Trophoblast cell (in vitro differentiated cells and primary cell): Measurements from ENCODE around the gene METTL22.
A peak's percentile ranks its signal among the peaks of the same experiment; 100 is the strongest.

Experiments
- DNase-seq, 2 donors: peaks; one replicate each; pipeline ENCODE4 v3.0.0-alpha.2; 2016
- H2AFZ ChIP-seq: 2 replicates; pipeline ENCODE4 v1.6.1; 2013; ENCODE audit warnings: low read length, moderate library complexity, mild to moderate bottlenecking; ENCODE audit not compliant: insufficient read depth, poor library complexity
- H2AK5ac ChIP-seq: 2 replicates; pipeline ENCODE4 v1.6.1; 2013; ENCODE audit warnings: mild to moderate bottlenecking, low read length
- H2BK120ac ChIP-seq: 2 replicates; pipeline ENCODE4 v1.6.1; 2013; ENCODE audit warnings: low read length, mild to moderate bottlenecking, moderate library complexity; ENCODE audit not compliant: insufficient read depth, poor library complexity
- H2BK12ac ChIP-seq: 2 replicates; pipeline ENCODE4 v1.6.1; 2013; ENCODE audit warnings: mild to moderate bottlenecking, low read length, moderate library complexity
- H2BK5ac ChIP-seq: 2 replicates; pipeline ENCODE4 v1.6.1; 2013; ENCODE audit warnings: low read length, low read depth, moderate library complexity, mild to moderate bottlenecking; ENCODE audit not compliant: poor library complexity
- H3K14ac ChIP-seq: 2 replicates; pipeline ENCODE4 v1.6.1; 2013; ENCODE audit warnings: mild to moderate bottlenecking, low read length
- H3K18ac ChIP-seq: 2 replicates; pipeline ENCODE4 v1.6.1; 2013; ENCODE audit warnings: mild to moderate bottlenecking, low read length
- H3K23ac ChIP-seq: 2 replicates; pipeline ENCODE4 v1.6.1; 2013; ENCODE audit warnings: low read length
- H3K27ac ChIP-seq: 2 replicates; pipeline ENCODE4 v1.5.1; 2013; ENCODE audit warnings: low read depth, mild to moderate bottlenecking, inconsistent platforms, low read length, moderate library complexity
- H3K27me3 ChIP-seq: 2 replicates; pipeline ENCODE4 v1.6.1; 2013; ENCODE audit warnings: inconsistent platforms, mild to moderate bottlenecking, low read length, moderate library complexity; ENCODE audit not compliant: insufficient read depth
- H3K36me3 ChIP-seq, 2 experiments: 1 replicate in 1 of 2; 2 replicates in 1 of 2; pipeline ENCODE4 v1.6.1; 2013; ENCODE audit warnings: low read length in 2 of 2, mild to moderate bottlenecking in 2 of 2, moderate library complexity in 1 of 2; ENCODE audit not compliant: insufficient read depth in 2 of 2, control insufficient read depth in 1 of 2
- H3K4ac ChIP-seq: 2 replicates; pipeline ENCODE4 v1.6.1; 2013; ENCODE audit warnings: low read depth, mild to moderate bottlenecking, low read length, moderate library complexity
- H3K4me1 ChIP-seq, 2 experiments: 1 replicate in 1 of 2; 2 replicates in 1 of 2; pipeline ENCODE4 v1.6.1; 2013; ENCODE audit warnings: low read length in 2 of 2, mild to moderate bottlenecking in 2 of 2, moderate library complexity in 1 of 2; ENCODE audit not compliant: insufficient read depth in 2 of 2, control insufficient read depth in 1 of 2
- H3K4me2 ChIP-seq: 2 replicates; pipeline ENCODE4 v1.6.1; 2013; ENCODE audit warnings: inconsistent platforms, mild to moderate bottlenecking, low read length, moderate library complexity
- H3K4me3 ChIP-seq: 2 replicates; pipeline ENCODE4 v1.5.1; 2013; ENCODE audit warnings: mild to moderate bottlenecking, low read depth, low read length, inconsistent platforms
- H3K79me1 ChIP-seq: one replicate; pipeline ENCODE4 v1.6.1; 2013; ENCODE audit warnings: low read length
- H3K79me2 ChIP-seq: 2 replicates; pipeline ENCODE4 v1.6.1; 2013; ENCODE audit warnings: low read length, mild to moderate bottlenecking; ENCODE audit not compliant: control insufficient read depth, insufficient read depth, poor library complexity
- H3K9ac ChIP-seq: 2 replicates; pipeline ENCODE4 v1.6.1; 2013; ENCODE audit warnings: mild to moderate bottlenecking, low read length
- H3K9me3 ChIP-seq: 2 replicates; pipeline ENCODE4 v1.6.1; 2013; ENCODE audit warnings: low read depth, mild to moderate bottlenecking, control low read depth, inconsistent platforms, low read length; ENCODE audit not compliant: insufficient read depth
- H4K12ac ChIP-seq: 2 replicates; pipeline ENCODE4 v1.6.1; 2013; ENCODE audit warnings: low read depth, mild to moderate bottlenecking, low read length, moderate library complexity
- H4K8ac ChIP-seq: 2 replicates; pipeline ENCODE4 v1.6.1; 2013; ENCODE audit warnings: low read depth, mild to moderate bottlenecking, low read length, moderate library complexity
- H4K91ac ChIP-seq: one replicate; pipeline ENCODE4 v1.6.1; 2013; ENCODE audit warnings: low read depth, mild to moderate bottlenecking, low read length, moderate library complexity
- WGBS: extraction: QIAGEN DNeasy Blood & Tissue Kit; methylation state at CpG from one replicate; pipeline ENCODE4 v1.1.7; 2013; ENCODE audit warnings: missing lambda C conversion rate; ENCODE audit not compliant: insufficient read length, insufficient coverage; ENCODE audit errors: extremely low coverage; 5-methylcytosine and 5-hydroxymethylcytosine counted together

The METTL22 gene

DNA sequence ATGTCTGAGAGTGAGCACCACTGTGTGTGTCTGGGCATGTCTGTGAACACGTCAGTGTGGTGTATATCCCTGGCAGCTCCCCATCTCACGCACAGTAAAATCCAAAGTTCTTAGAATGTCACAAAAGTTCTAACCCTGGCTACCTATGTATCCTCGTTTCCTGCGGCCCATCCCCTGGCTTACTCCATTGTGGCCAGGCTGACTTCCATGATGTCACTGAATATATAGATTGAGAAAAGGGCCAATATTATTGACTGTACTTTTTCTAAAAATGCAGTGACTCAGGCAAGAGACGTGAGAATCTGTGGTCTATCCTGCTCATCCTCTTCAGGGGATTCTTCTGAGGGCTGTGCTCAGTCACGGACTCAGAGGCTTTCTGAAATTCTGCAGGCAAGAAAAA is 963 bp upstream of the METTL22 start:
- Histone ChIP-seq H3K79me1 (peaks cover 6% of the 10 kb centered on the region), H3K27me3 (no peaks in the 10 kb centered on the region), H3K9me3 (no peaks in the 10 kb centered on the region), H3K4me2 (no peak overlapping the region), H3K23ac (no peak overlapping the region), H3K36me3 (peaks cover 5% of the 10 kb centered on the region in 2 experiments), H3K4me1 (peaks cover 0 to 3% of the 10 kb centered on the region in 2 experiments), H2AK5ac (no peak overlapping the region), H3K4me3 (no peak overlapping the region), H2BK12ac (no peak overlapping the region), H3K18ac (no peak overlapping the region), H2BK120ac (no peak overlapping the region), H3K4ac (no peak overlapping the region), H2BK5ac (no peak overlapping the region), H4K91ac (no peak overlapping the region), H4K12ac (no peak overlapping the region), H3K9ac (no peak overlapping the region), H3K79me2 (peaks cover 8% of the 10 kb centered on the region), H3K14ac (no peak overlapping the region), H3K27ac (no peak overlapping the region), H4K8ac (no peak overlapping the region), H2AFZ (no peak overlapping the region)
- no peak for DNase-seq
- WGBS = no CpG with 5 or more reads among the region's 6 CpGs

DNA sequence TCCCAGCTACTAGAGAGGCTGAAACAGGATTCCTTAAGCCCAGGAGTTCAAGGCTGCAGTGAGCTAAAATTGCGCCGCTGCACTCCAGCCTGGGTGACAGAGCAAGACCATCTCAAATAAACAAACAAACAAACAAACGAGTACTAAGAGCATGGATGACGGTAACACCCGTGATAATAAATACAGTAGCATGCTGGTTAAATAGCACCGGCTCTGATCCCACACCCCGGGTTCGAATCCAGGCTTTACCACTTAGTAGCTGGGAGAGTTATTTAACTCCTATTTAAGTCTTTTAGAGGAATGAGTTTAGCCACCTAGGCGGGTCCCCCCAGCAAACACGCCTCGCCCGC is 301 bp upstream of the METTL22 start:
- Histone ChIP-seq H3K79me1 (peaks cover 6% of the 10 kb centered on the region), H3K9me3 (no peaks in the 10 kb centered on the region), H3K18ac (no peak overlapping the region), H4K91ac (no peak overlapping the region), H3K79me2 (peaks cover 8% of the 10 kb centered on the region), H2BK120ac (no peak overlapping the region), H3K27ac (no peak overlapping the region), H3K14ac (no peak overlapping the region), H4K8ac (peak overlapping the region; percentile 12), H3K4me1 (peaks cover 0 to 3% of the 10 kb centered on the region in 2 experiments), H3K27me3 (no peaks in the 10 kb centered on the region), H3K4ac (no peak overlapping the region), H3K36me3 (peaks cover 10 to 11% of the 10 kb centered on the region in 2 experiments), H3K9ac (no peak overlapping the region), H3K23ac (no peak overlapping the region), H2BK5ac (no peak overlapping the region), H3K4me2 (peak overlapping the region; percentile 61), H2AFZ (peak overlapping the region; percentile 17), H2AK5ac (no peak overlapping the region), H2BK12ac (no peak overlapping the region), H4K12ac (no peak overlapping the region), H3K4me3 (peak overlapping the region; percentile 77)
- no peak for DNase-seq
- WGBS = no CpG with 5 or more reads among the region's 12 CpGs

DNA sequence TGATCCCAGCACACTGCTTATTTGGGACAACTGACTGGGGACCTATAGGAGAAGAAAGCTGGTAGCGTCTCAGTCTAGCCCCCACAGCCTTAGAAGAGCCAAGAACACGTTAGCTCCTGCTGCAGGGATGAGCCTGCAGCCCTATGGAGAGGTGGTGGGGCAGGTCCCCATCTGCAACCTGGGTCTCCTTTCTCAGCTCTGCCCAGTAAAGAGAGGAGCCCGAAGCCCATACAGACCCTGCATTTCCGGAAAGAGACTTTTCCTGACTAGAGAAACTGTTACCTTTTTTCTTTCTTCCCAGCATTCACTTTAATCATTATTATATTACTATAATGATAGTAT is 788 bp downstream of the METTL22 start:
- Histone ChIP-seq H4K12ac (peak overlapping the region; percentile 93), H3K27ac (no peak overlapping the region)

DNA sequence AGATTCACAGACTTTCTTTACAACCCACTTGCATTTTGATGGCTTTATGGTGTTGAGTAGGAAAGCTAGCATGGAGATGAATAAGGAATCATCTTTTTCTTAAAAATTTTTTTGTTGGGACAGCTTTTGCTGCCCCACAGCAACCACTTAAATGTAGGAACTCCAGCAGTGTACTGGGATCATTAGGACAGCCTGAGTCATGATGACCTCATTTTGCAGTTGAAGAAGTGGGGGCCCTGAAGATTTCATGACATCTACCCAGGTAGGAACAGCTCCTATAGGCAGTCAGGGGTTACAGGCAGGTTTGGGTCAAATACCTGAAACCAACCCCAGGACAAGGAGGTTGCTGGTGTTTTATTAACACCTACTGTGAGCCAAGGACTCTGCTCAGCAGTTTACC is 2.1 kb downstream of the METTL22 start:
- Histone ChIP-seq H3K79me2 (peaks cover 8% of the 10 kb centered on the region), H2BK5ac (no peak overlapping the region)

More for the DNA sequence above, 788 bp downstream of the METTL22 start:
- Histone ChIP-seq H3K9ac (peak overlapping the region; percentile 95), H3K4ac (peak overlapping the region; percentile 80), H3K4me1 (peaks cover 0 to 3% of the 10 kb centered on the region in 2 experiments), H2BK120ac (no peak overlapping the region), H4K8ac (peak overlapping the region; percentile 99), H2AK5ac (no peak overlapping the region), H4K91ac (no peak overlapping the region), H3K18ac (peak overlapping the region; percentile 4), H3K27me3 (no peaks in the 10 kb centered on the region), H2AFZ (no peak overlapping the region), H3K14ac (peak overlapping the region; percentile 96), H3K4me3 (peak overlapping the region; percentile 77), H3K9me3 (no peaks in the 10 kb centered on the region), H3K79me2 (peaks cover 8% of the 10 kb centered on the region), H2BK5ac (no peak overlapping the region), H3K4me2 (peak overlapping the region; percentile 100), H3K79me1 (peaks cover 6% of the 10 kb centered on the region), H3K36me3 (peaks cover 17 to 21% of the 10 kb centered on the region in 2 experiments), H2BK12ac (no peak overlapping the region), H3K23ac (peak overlapping the region; percentile 62)
- DNase-seq = no peak
- WGBS = no CpG with 5 or more reads among the region's 4 CpGs

More for the DNA sequence above, 2.1 kb downstream of the METTL22 start:
- no peaks in the 10 kb centered on the region for H3K27me3 ChIP-seq
- no peaks in the 10 kb centered on the region for H3K9me3 ChIP-seq
- DNase-seq = no peak
- no peak overlapping the region for H2AFZ ChIP-seq
- no peak overlapping the region for H2AK5ac ChIP-seq
- no peak overlapping the region for H3K23ac ChIP-seq
- H3K79me1 ChIP-seq = peaks cover 6% of the 10 kb centered on the region
- H3K27ac ChIP-seq = no peak overlapping the region
- no peak overlapping the region for H2BK12ac ChIP-seq
- peaks cover 29 to 30% of the 10 kb centered on the region in 2 experiments for H3K36me3 ChIP-seq
- H3K4me2 ChIP-seq = no peak overlapping the region
- no peak overlapping the region for H4K8ac ChIP-seq
- no peak overlapping the region for H4K12ac ChIP-seq
- peaks cover 0 to 3% of the 10 kb centered on the region in 2 experiments for H3K4me1 ChIP-seq
- no peak overlapping the region for H3K18ac ChIP-seq
- no peak overlapping the region for H3K4ac ChIP-seq
- no peak overlapping the region for H4K91ac ChIP-seq
- H2BK120ac ChIP-seq = no peak overlapping the region
- H3K4me3 ChIP-seq = no peak overlapping the region
- H3K14ac ChIP-seq = no peak overlapping the region
- no peak overlapping the region for H3K9ac ChIP-seq
